ENCODE results near the gene FIGN.

FIGN gene

GRCh38 chr2:163736433-163737189 is 803 bp upstream of the FIGN start:
- Histone ChIP-seq H3K27me3 (replicated peaks; ENCODE audit: control insufficient read depth, insufficient read depth, low read length) (no peaks in the 10 kb centered on the region), H3K4me3 (replicated peaks; ENCODE audit: low read depth, low read length) (no peak overlapping the region), H3K36me3 (ENCODE audit: control insufficient read depth, insufficient read depth, low read length) (no peaks in the 10 kb centered on the region)
- no peak for TF ChIP-seq CTCF (IDR thresholded peaks at IDR 0.05; ENCODE audit: insufficient read depth, low read length, poor library complexity, severe bottlenecking)
- no peak for DNase-seq (ENCODE audit: extremely low read depth, insufficient read length)

DNA sequence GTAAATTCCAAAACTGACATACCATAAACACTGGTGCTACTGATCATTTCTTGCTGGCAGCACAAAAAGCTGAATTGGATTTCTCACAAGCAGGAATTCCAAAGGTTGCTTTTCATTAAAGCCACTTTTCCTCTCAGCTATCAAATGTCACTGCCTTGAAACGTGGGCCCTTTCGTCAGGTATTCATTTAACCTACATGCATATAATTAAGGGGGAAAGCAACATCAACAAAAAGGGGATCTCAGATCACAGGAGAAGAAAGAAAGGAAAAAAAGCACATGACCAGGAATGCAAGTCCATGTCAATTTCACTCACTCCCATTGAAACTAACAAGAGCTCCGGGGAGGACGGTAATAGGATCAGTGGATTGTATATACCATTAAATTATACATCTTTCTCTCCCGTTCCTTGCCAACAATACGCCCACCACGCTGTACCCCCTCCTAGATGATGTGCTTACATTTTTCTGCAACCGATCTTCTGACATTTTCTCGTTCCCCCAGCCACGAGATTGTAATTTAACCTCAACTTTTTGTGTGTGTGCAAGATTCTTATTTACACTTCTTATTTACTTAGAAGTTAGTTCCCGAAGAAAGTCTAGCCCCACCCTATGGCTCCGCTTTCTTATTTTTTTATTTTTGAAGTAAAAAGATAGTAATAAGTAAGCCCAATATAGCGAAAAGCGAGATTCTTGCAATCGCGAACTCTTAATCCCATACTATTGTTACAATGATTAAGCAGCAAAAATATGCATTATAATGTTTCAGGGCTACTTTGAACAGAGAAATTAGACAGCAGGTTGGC is 725 bp downstream of the FIGN start:
- no peak overlapping the region for H3K4me3 ChIP-seq (replicated peaks; ENCODE audit: low read depth, low read length)
- H3K36me3 ChIP-seq (ENCODE audit: control insufficient read depth, insufficient read depth, low read length): no peaks in the 10 kb centered on the region
- no peaks in the 10 kb centered on the region for H3K27me3 ChIP-seq (replicated peaks; ENCODE audit: control insufficient read depth, insufficient read depth, low read length)
- DNase-seq (ENCODE audit: extremely low read depth, insufficient read length): no peak
- no peak for TF ChIP-seq CTCF (IDR thresholded peaks at IDR 0.05; ENCODE audit: insufficient read depth, low read length, poor library complexity, severe bottlenecking)

GRCh38 chr2:163734401-163734800 is 1.4 kb downstream of the FIGN start:
- no peak for DNase-seq (ENCODE audit: extremely low read depth, insufficient read length)
- Histone ChIP-seq H3K36me3 (ENCODE audit: control insufficient read depth, insufficient read depth, low read length) (no peaks in the 10 kb centered on the region), H3K4me3 (replicated peaks; ENCODE audit: low read depth, low read length) (no peak overlapping the region), H3K27me3 (replicated peaks; ENCODE audit: control insufficient read depth, insufficient read depth, low read length) (no peaks in the 10 kb centered on the region)
- no peak for TF ChIP-seq CTCF (IDR thresholded peaks at IDR 0.05; ENCODE audit: insufficient read depth, low read length, poor library complexity, severe bottlenecking)

DNA sequence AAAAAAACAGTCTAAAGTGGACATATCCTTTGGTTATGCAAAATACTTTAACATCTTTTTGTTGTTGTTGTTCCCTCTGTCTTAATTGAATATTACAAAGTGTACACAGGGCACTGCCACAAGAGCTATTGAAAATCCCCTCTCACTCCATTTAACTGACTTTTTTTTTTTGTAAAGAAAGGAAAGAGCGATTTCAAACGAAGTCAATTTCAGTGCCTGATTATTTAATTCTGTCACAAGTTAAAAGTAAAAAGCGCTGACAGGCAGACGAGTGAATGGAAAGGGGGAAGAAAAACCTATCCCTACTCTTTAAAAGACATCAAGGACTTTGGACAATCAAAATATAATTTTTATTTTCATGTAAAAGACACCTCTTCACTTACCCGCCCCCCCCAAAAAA is 1.9 kb downstream of the FIGN start:
- H3K36me3 ChIP-seq (ENCODE audit: control insufficient read depth, insufficient read depth, low read length): no peaks in the 10 kb centered on the region
- no peak for TF ChIP-seq CTCF (IDR thresholded peaks at IDR 0.05; ENCODE audit: insufficient read depth, low read length, poor library complexity, severe bottlenecking)
- DNase-seq (ENCODE audit: extremely low read depth, insufficient read length): no peak
- no peaks in the 10 kb centered on the region for H3K27me3 ChIP-seq (replicated peaks; ENCODE audit: control insufficient read depth, insufficient read depth, low read length)
- no peak overlapping the region for H3K4me3 ChIP-seq (replicated peaks; ENCODE audit: low read depth, low read length)

GRCh38 chr2:163733301-163733938 is 2.4 kb downstream of the FIGN start:
- H3K36me3 ChIP-seq (ENCODE audit: control insufficient read depth, insufficient read depth, low read length): no peaks in the 10 kb centered on the region
- H3K27me3 ChIP-seq (replicated peaks; ENCODE audit: control insufficient read depth, insufficient read depth, low read length): no peaks in the 10 kb centered on the region
- H3K4me3 ChIP-seq (replicated peaks; ENCODE audit: low read depth, low read length): no peak overlapping the region
- TF ChIP-seq CTCF (IDR thresholded peaks at IDR 0.05; ENCODE audit: insufficient read depth, low read length, poor library complexity, severe bottlenecking): no peak
- DNase-seq (ENCODE audit: extremely low read depth, insufficient read length): no peak

All from GM06990 (cell line).